ENCODE measurements around the gene SDK2.

- TF ChIP-seq, protein P1, sequence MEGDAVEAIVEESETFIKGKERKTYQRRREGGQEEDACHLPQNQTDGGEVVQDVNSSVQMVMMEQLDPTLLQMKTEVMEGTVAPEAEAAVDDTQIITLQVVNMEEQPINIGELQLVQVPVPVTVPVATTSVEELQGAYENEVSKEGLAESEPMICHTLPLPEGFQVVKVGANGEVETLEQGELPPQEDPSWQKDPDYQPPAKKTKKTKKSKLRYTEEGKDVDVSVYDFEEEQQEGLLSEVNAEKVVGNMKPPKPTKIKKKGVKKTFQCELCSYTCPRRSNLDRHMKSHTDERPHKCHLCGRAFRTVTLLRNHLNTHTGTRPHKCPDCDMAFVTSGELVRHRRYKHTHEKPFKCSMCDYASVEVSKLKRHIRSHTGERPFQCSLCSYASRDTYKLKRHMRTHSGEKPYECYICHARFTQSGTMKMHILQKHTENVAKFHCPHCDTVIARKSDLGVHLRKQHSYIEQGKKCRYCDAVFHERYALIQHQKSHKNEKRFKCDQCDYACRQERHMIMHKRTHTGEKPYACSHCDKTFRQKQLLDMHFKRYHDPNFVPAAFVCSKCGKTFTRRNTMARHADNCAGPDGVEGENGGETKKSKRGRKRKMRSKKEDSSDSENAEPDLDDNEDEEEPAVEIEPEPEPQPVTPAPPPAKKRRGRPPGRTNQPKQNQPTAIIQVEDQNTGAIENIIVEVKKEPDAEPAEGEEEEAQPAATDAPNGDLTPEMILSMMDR (IDR thresholded peaks at IDR 0.05; ENCODE audit: insufficient read depth, low read depth, low read length), result no peak
- no peak for TF ChIP-seq EZH2 (IDR thresholded peaks at IDR 0.05; ENCODE audit: insufficient read depth, low read length)
Measured at GRCh38 chr17:73349647-73350046, 294.6 kb downstream of the SDK2 start.
